Measurements from ENCODE around the gene MTSS2.
A peak's percentile ranks its signal among the peaks of the same experiment; 100 is the strongest.

The MTSS2 gene

DNA sequence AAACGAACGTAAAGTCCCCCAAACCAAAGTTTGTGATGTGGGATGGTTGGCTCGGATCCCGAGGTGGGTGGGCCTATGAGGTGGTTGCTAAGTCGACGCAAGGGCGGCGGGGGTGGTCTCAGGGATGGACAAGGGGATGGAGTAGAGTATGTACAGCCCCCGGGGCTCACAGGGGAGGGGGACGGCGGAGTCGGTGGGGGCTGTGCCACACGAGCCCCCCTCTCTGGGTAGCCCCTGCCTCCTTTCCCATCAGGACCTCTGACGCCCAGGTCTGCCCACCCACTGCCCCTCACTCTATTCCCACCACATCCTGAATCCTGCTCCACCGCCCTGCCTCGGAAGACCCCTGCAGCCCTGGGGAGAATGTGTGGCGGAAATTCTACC lies 24.3 kb downstream of the MTSS2 start:
- peak in 1 of 2 donors; percentile 68 for DNase-seq
- Histone ChIP-seq H3K27me3 (no peaks in the 10 kb centered on the region), H3K27ac (peak overlapping the region in 1 of 2 donors; percentile 55), H3K4me1 (peaks cover 0 to 22% (median 12%) of the 10 kb centered on the region in 4 donors), H3K9me3 (no peaks in the 10 kb centered on the region), H3K4me3 (no peak overlapping the region), H3K36me3 (peaks cover 38 to 85% (median 39%) of the 10 kb centered on the region in 3 donors)
- TF ChIP-seq, protein P1, sequence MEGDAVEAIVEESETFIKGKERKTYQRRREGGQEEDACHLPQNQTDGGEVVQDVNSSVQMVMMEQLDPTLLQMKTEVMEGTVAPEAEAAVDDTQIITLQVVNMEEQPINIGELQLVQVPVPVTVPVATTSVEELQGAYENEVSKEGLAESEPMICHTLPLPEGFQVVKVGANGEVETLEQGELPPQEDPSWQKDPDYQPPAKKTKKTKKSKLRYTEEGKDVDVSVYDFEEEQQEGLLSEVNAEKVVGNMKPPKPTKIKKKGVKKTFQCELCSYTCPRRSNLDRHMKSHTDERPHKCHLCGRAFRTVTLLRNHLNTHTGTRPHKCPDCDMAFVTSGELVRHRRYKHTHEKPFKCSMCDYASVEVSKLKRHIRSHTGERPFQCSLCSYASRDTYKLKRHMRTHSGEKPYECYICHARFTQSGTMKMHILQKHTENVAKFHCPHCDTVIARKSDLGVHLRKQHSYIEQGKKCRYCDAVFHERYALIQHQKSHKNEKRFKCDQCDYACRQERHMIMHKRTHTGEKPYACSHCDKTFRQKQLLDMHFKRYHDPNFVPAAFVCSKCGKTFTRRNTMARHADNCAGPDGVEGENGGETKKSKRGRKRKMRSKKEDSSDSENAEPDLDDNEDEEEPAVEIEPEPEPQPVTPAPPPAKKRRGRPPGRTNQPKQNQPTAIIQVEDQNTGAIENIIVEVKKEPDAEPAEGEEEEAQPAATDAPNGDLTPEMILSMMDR (IDR thresholded peaks at IDR 0.05): no peak
- intact Hi-C loops (cut with DNase I; ENCODE audit: low total_unique reads): no loop called here

DNA sequence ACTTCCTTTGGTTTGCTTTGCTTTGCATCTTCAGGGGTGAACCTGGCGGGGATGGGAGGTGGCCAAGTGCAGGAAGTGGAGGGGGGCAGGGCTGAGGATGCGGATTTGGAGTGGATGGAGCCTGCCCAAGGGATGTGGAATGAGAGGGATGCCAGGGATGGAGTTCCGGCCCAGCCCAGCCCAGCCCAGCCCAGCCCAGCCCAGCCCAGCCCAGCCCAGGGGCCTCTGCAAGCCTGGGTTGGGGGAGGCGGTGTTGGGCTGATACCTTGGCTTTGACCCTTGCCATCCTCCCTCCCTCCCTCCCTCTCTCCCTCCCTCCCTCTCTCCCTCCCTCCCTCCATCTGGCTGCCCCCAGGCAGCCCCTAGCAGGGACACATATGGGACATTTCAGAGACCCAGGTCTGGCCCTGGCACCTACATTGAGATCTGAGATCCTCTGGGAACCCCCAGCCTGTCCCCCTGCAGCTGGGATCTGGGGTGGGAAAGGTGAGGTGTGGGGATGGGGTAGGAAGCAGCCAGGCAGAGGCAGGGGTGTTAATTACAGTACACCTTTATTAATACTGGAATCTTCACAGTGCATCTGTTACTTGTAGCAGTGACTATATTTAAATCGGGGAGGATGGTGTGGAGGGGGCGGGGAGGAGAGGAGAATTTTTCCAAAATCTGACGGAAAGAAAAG lies 25.0 kb downstream of the MTSS2 start:
- Histone ChIP-seq H3K27me3 (no peaks in the 10 kb centered on the region), H3K4me1 (peaks cover 0 to 22% (median 12%) of the 10 kb centered on the region in 4 donors), H3K9me3 (no peaks in the 10 kb centered on the region), H3K27ac (peak overlapping the region in 1 of 2 donors; percentile 4), H3K36me3 (peaks cover 32 to 85% (median 32%) of the 10 kb centered on the region in 3 donors), H3K4me3 (no peak overlapping the region)
- intact Hi-C loops (cut with DNase I; ENCODE audit: low total_unique reads): no loop called here
- no peak for DNase-seq
- TF ChIP-seq, protein P1 (IDR thresholded peaks at IDR 0.05): no peak

DNA sequence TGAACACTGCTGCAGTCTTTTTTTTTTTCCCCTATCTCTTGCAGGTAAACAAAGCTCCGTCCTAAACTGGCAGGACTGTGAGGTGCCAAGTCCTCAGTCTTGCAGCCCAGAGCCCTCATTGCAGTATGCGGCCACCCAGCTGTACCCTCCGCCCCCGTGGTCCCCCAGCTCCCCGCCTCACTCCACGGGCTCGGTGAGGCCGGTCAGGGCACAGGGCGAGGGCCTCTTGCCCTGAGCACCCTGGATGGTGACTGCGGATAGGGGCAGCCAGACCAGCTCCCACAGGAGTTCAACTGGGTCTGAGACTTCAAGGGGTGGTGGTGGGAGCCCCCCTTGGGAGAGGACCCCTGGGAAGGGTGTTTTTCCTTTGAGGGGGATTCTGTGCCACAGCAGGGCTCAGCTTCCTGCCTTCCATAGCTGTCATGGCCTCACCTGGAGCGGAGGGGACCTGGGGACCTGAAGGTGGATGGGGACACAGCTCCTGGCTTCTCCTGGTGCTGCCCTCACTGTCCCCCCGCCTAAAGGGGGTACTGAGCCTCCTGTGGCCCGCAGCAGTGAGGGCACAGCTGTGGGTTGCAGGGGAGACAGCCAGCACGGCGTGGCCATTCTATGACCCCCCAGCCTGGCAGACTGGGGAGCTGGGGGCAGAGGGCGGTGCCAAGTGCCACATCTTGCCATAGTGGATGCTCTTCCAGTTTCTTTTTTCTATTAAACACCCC lies 25.7 kb downstream of the MTSS2 start:
- Histone ChIP-seq H3K27me3 (no peaks in the 10 kb centered on the region), H3K36me3 (peaks cover 25 to 79% (median 25%) of the 10 kb centered on the region in 3 donors), H3K4me3 (no peak overlapping the region), H3K27ac (peak overlapping the region in 1 of 2 donors; percentile 4), H3K9me3 (no peaks in the 10 kb centered on the region), H3K4me1 (peaks cover 0 to 22% (median 12%) of the 10 kb centered on the region in 4 donors)
- DNase-seq: no peak
- intact Hi-C loops (cut with DNase I; ENCODE audit: low total_unique reads): loop anchor here (10.0 kb wide), 1 partner anchor 295 kb away; no protein-coding TSS in a partner anchor
- TF ChIP-seq, protein P1 (IDR thresholded peaks at IDR 0.05): no peak

DNA sequence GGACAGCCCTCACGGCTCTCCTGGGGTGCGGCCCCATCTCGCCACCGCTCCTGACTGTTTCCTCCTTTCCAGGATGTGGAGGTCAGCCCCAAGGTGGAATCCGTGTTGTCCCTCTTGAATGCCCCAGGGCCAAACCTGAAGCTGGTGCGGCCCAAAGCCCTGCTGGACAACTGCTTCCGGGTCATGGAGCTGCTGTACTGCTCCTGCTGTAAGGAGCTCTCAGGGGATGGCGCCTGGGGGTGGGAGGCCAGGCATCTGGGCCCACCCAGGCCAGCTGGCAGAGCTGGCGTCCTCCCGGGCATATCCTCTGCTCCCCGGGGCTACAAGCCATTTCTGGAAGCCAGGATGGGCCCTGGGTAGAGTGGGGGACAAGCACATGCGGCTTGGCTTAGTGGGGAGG lies 26.3 kb downstream of the MTSS2 start:
- intact Hi-C loops (cut with DNase I; ENCODE audit: low total_unique reads): loop anchor here (10.0 kb wide), 1 partner anchor 295 kb away; no protein-coding TSS in a partner anchor
- DNase-seq: no peak
- H3K9me3 ChIP-seq: no peaks in the 10 kb centered on the region
- H3K4me3 ChIP-seq: no peak overlapping the region
- TF ChIP-seq, protein P1 (IDR thresholded peaks at IDR 0.05): no peak
- peaks cover 0 to 22% (median 12%) of the 10 kb centered on the region in 4 donors for H3K4me1 ChIP-seq
- H3K36me3 ChIP-seq: peaks cover 19 to 73% (median 19%) of the 10 kb centered on the region in 3 donors
- H3K27ac ChIP-seq: no peak overlapping the region
- H3K27me3 ChIP-seq: no peaks in the 10 kb centered on the region

DNA sequence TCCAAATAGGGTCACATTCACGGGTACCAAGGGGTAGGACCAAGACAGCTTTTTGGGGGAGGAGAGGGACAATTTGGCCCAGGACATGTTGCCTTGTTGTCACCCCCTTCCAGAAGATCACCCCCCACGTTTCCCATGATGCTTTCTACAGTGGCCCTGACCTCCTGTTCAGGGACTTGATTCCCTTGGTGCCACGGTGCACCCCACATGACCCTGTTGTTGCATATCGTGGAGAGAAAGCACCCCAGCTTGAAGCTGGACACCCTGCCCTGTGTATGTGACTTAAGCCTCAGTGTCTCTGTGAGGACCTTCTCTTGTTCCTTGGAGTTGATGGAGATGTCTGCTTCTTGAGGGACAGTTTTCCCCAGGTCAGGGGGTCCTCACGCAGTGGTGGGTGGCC lies 26.9 kb downstream of the MTSS2 start:
- TF ChIP-seq, protein P1 (IDR thresholded peaks at IDR 0.05): no peak
- Histone ChIP-seq H3K4me3 (no peak overlapping the region), H3K27ac (no peak overlapping the region), H3K9me3 (no peaks in the 10 kb centered on the region), H3K4me1 (peaks cover 0 to 26% (median 16%) of the 10 kb centered on the region in 4 donors), H3K36me3 (peaks cover 13 to 67% (median 13%) of the 10 kb centered on the region in 3 donors), H3K27me3 (no peaks in the 10 kb centered on the region)
- DNase-seq: no peak
- intact Hi-C loops (cut with DNase I; ENCODE audit: low total_unique reads): loop anchor here (10.0 kb wide), 1 partner anchor 294 kb away; no protein-coding TSS in a partner anchor
